ENCODE results near the gene CDK14.

DNA sequence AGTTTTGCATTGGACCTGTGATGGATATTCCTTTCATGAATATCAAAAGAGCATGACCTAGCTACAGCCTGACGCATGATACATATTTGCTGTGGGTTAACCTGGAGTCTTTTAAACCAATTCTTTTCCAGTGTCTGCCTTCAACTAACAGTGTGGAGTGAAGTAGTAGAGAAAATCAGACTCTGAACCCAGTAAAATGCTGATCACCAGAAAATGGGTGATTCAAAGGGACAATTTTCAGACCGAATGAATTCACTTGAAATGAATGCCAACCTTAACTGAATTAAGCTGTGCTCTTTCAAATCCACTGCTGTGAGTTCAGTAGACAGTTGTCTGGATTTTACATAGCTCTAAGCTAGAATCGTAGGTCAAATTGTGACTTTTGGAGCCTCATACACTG, 123.0 kb downstream of the CDK14 start:
- no peak for TF ChIP-seq TEAD4 (IDR thresholded peaks at IDR 0.05)
- TF ChIP-seq EGR1 (IDR thresholded peaks at IDR 0.05), result no peak
- TF ChIP-seq TAF1 (IDR thresholded peaks at IDR 0.05; ENCODE audit: low read depth), result no peak
- TF ChIP-seq CEBPB (IDR thresholded peaks at IDR 0.05), result no peak
- no peak for TF ChIP-seq EP300 (IDR thresholded peaks at IDR 0.05; ENCODE audit: borderline replicate concordance)
- TF ChIP-seq RAD21 (IDR thresholded peaks at IDR 0.05; ENCODE audit: low read depth), result no peak
- no peak for TF ChIP-seq USF1 (IDR thresholded peaks at IDR 0.05)
- no peak for TF ChIP-seq YY1 (IDR thresholded peaks at IDR 0.05; ENCODE audit: low read depth)
